A673 (cell line): ENCODE measurements around the gene SIK3. TPM values are rescaled to one million over a fixed set of nuclear protein-coding genes. Genes with fewer than 3 reads are reported as not detected.
"Not testable (repeated sequence)": the region's sequence is repeated elsewhere in the genome, so short reads cannot be mapped to it uniquely, and the experiment has no call there.

Source experiments
- BruUV-seq: library from RNA; stranded (reverse); fragments of 400-500 nt; replicated peaks from 2 replicates; lab custom pipeline; 2021; lab: Mats Ljungman, UMichigan
- CTCF ChIA-PET: fragments of 300-600 bp; sonication (Branson Sonifier 250); formaldehyde crosslinking; loops from one replicate; lab custom pipeline; 2022; ENCODE audit warnings: antibody characterized with exemption; lab: Charles Lee
- POLR2A ChIA-PET: fragments of 300-600 bp; sonication (Branson Sonifier 250); formaldehyde crosslinking; loops from one replicate; lab custom pipeline; 2022; ENCODE audit warnings: antibody characterized with exemption; ENCODE audit not compliant: low non-redundant PET; lab: Charles Lee
- DNase-seq: peaks from one replicate; pipeline ENCODE4 v3.0.0-alpha.2; 2015; ENCODE audit warnings: low spot score
- H3K27ac ChIP-seq: fragments of 200-600 bp; sonication (generic); 2 replicates; pipeline ENCODE4 v1.5.1; 2016; ENCODE audit warnings: mixed run types, low read depth, mild to moderate bottlenecking, mixed read lengths, antibody characterized with exemption, low read length; ENCODE audit not compliant: poor library complexity, severe bottlenecking
- H3K27me3 ChIP-seq: fragments of 200-600 bp; sonication (generic); replicated peaks from 2 replicates; pipeline ENCODE4 v1.6.1; 2017; ENCODE audit warnings: mixed run types, low read depth, mild to moderate bottlenecking, mixed read lengths, antibody characterized with exemption, low read length; ENCODE audit not compliant: insufficient read depth, poor library complexity
- H3K36me3 ChIP-seq: fragments of 200-600 bp; sonication (generic); 2 replicates; pipeline ENCODE4 v1.6.1; 2016; ENCODE audit warnings: mixed run types, mild to moderate bottlenecking, mixed read lengths, antibody characterized with exemption, low read length; ENCODE audit not compliant: insufficient read depth, poor library complexity, severe bottlenecking
- H3K4me1 ChIP-seq: fragments of 200-600 bp; sonication (generic); 2 replicates; pipeline ENCODE4 v1.6.1; 2017; ENCODE audit warnings: mixed run types, mild to moderate bottlenecking, mixed read lengths, antibody characterized with exemption, low read length; ENCODE audit not compliant: insufficient read depth, poor library complexity, severe bottlenecking
- H3K4me3 ChIP-seq: fragments of 200-600 bp; sonication (generic); 2 replicates; pipeline ENCODE4 v1.5.1; 2016; ENCODE audit warnings: low read depth, mixed run types, mild to moderate bottlenecking, mixed read lengths, low read length; ENCODE audit not compliant: poor library complexity, severe bottlenecking
- H3K9me3 ChIP-seq: fragments of 200-600 bp; sonication (generic); 2 replicates; pipeline ENCODE4 v1.6.1; 2016; ENCODE audit warnings: mixed run types, low read depth, mild to moderate bottlenecking, mixed read lengths, antibody characterized with exemption, low read length; ENCODE audit not compliant: poor library complexity, severe bottlenecking
- EZH2 ChIP-seq: fragments of 200-600 bp; sonication (generic); IDR thresholded peaks from 2 replicates; pipeline ENCODE4 v1.6.1; 2017; ENCODE audit warnings: borderline replicate concordance, low read depth, mild to moderate bottlenecking, mixed read lengths, antibody characterized with exemption, low read length; ENCODE audit not compliant: poor library complexity, severe bottlenecking
- intact Hi-C: fragments of 100-400 bp; cut with micrococcal nuclease; formaldehyde crosslinking; loops from one replicate; pipeline ENCODE4 v1.10.0; 2022; ENCODE audit not compliant: unreplicated experiment
- total RNA-seq: library from RNA; stranded (reverse); gene quantifications from 2 replicates; pipeline ENCODE4 v1.2.3, GENCODE V29; 2021
- TF ChIP-seq, protein P1 (sequence below): fragments of 300-800, 200-600 bp; sonication (generic); conservative IDR thresholded peaks from 2 replicates; pipeline ENCODE4 v1.5.1; 2017; ENCODE audit warnings: low read depth, mild to moderate bottlenecking, antibody characterized with exemption, low read length, moderate library complexity, mixed read lengths

Gene SIK3
- total RNA-seq, 1 experiment from 2014 or later, result 81.7 TPM

- intact Hi-C loops, result no loop called here
- no peaks in the 10 kb centered on the region for H3K4me1 ChIP-seq
- H3K36me3 ChIP-seq, result no peaks in the 10 kb centered on the region
- H3K9me3 ChIP-seq, result no peaks in the 10 kb centered on the region
- no peaks in the 10 kb centered on the region for H3K27me3 ChIP-seq
- no TSS peak for BruUV-seq
- H3K27ac ChIP-seq, result no peak overlapping the region
- TF ChIP-seq, protein P1, sequence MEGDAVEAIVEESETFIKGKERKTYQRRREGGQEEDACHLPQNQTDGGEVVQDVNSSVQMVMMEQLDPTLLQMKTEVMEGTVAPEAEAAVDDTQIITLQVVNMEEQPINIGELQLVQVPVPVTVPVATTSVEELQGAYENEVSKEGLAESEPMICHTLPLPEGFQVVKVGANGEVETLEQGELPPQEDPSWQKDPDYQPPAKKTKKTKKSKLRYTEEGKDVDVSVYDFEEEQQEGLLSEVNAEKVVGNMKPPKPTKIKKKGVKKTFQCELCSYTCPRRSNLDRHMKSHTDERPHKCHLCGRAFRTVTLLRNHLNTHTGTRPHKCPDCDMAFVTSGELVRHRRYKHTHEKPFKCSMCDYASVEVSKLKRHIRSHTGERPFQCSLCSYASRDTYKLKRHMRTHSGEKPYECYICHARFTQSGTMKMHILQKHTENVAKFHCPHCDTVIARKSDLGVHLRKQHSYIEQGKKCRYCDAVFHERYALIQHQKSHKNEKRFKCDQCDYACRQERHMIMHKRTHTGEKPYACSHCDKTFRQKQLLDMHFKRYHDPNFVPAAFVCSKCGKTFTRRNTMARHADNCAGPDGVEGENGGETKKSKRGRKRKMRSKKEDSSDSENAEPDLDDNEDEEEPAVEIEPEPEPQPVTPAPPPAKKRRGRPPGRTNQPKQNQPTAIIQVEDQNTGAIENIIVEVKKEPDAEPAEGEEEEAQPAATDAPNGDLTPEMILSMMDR, result no peak
- no peak for TF ChIP-seq EZH2
- ChIA-PET POLR2A (no interaction called here), CTCF (no interaction called here)
- DNase-seq, result no peak
- no peak overlapping the region for H3K4me3 ChIP-seq
These were observed 289.7 kb downstream of the SIK3 start for GRCh38 chr11:116808262-116809175.

DNA sequence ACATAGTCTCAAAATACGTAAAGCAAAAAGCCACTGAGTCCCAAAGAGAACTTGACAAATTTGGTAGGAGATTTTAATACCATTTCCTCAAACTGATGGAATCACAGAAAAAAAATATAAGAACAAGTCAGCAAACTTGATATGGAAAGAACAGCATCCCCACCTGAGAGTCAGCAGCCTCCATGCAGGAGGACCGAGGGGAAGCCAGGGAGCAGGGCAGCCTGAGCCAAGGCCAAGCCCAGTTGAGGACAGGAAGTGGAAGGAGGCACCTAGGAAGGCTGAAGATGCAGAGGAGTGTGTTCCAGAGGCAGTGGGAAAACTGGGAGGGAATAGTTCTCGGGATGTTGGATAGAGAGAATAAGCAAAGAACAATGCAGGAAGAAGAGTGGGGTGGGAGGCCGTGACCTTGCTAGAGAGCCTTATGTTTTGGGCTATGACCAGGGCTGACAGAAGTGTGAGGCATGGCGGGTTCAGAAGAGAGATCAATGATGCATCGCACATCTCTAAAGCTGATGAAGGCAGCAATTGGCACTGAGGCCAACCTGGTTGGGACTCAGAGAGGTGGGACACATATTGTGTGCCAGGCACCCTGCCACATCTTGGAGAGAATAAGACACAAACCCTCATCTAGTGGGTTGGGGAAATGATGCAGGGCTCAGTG, 290.5 kb downstream of the SIK3 start:
- H3K27me3 ChIP-seq, result no peaks in the 10 kb centered on the region
- no peak overlapping the region for H3K27ac ChIP-seq
- ChIA-PET CTCF (no interaction called here), POLR2A (no interaction called here)
- no peaks in the 10 kb centered on the region for H3K4me1 ChIP-seq
- no peaks in the 10 kb centered on the region for H3K36me3 ChIP-seq
- no TSS peak for BruUV-seq
- intact Hi-C loops, result no loop called here
- no peaks in the 10 kb centered on the region for H3K9me3 ChIP-seq
- DNase-seq, result no peak
- no peak overlapping the region for H3K4me3 ChIP-seq
- no peak for TF ChIP-seq EZH2
- TF ChIP-seq, protein P1, result no peak

DNA sequence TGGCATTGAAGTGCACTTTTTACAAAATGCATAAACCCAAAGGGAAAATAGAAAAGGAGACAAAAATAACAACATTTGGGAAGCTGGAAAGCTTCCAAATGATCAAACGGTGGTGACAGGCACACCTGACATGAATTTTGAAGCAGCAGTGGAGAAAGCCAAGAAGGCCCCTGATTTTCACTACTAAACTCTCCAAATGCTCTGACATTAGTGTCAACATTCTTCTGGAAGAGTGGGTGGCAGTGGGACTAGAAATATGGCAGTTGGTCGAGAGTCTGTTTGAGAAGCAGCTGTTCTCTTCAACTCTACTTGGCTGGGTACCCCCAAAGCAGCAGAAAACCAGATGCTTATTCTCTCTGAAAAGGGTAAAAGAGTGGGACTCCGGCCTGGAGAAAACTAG, 294.2 kb downstream of the SIK3 start:
- intact Hi-C loops, result no loop called here
- BruUV-seq, result no TSS peak
- no peak for DNase-seq
- ChIA-PET POLR2A (no interaction called here), CTCF (interaction anchor here (0.6 kb wide), 1 partner anchor 32 kb away, joined by 4 read pairs; no protein-coding TSS in a partner anchor)
- Histone ChIP-seq H3K4me3 (no peak overlapping the region), H3K27ac (no peak overlapping the region), H3K4me1 (no peaks in the 10 kb centered on the region), H3K27me3 (no peaks in the 10 kb centered on the region), H3K9me3 (no peaks in the 10 kb centered on the region), H3K36me3 (no peaks in the 10 kb centered on the region)
- TF ChIP-seq EZH2, result no peak
- TF ChIP-seq, protein P1, result no peak

- H3K27ac ChIP-seq, H3K4me1 ChIP-seq, CTCF ChIA-PET, DNase-seq, H3K27me3 ChIP-seq, H3K36me3 ChIP-seq, POLR2A ChIA-PET, intact Hi-C loops, H3K4me3 ChIP-seq, H3K9me3 ChIP-seq, BruUV-seq: not testable (repeated sequence)
These were observed 296.6 kb downstream of the SIK3 start for GRCh38 chr11:116801662-116802061.
